ENCODE measurements around the gene PCDH15. TPM values are rescaled to one million over a fixed set of nuclear protein-coding genes. Genes with fewer than 3 reads are reported as not detected.
A peak's percentile ranks its signal among the peaks of the same experiment; 100 is the strongest.

PCDH15 gene
- total and polyA plus RNA-seq, 4 donors: 20.7 to 46.8 (median 39.1) TPM

- Histone ChIP-seq H3K9me3 (ENCODE audit: control insufficient read depth, insufficient read depth, low read length) (no peaks in the 10 kb centered on the region), H3K27me3 (ENCODE audit: control insufficient read depth, insufficient read depth, low read length) (no peaks in the 10 kb centered on the region), H3K4me3 (ENCODE audit: low read depth, low read length) (no peak overlapping the region), H3K4me1 (ENCODE audit: control insufficient read depth, insufficient read depth, low read length) (no peaks in the 10 kb centered on the region), H3K27ac (ENCODE audit: low read depth, low read length) (no peak overlapping the region), H3K36me3 (ENCODE audit: control insufficient read depth, insufficient read depth, low read length) (no peaks in the 10 kb centered on the region)
- no CpG with 5 or more reads among the region's 1 CpG for whole genome bisulfite sequencing (ENCODE audit: insufficient coverage)
- DNase-seq (ENCODE audit: low read depth in 4 of 6, low spot score in 6 of 6): no peak
These were observed 330.8 kb downstream of the PCDH15 start for GRCh38 chr10:54470324-54470631.

- no peaks in the 10 kb centered on the region for H3K27me3 ChIP-seq (ENCODE audit: control insufficient read depth, insufficient read depth, low read length)
- no peaks in the 10 kb centered on the region for H3K9me3 ChIP-seq (ENCODE audit: control insufficient read depth, insufficient read depth, low read length)
- no peak for DNase-seq (ENCODE audit: low read depth in 4 of 6, low spot score in 6 of 6)
- no peak overlapping the region for H3K27ac ChIP-seq (ENCODE audit: low read depth, low read length)
- H3K4me3 ChIP-seq (ENCODE audit: low read depth, low read length): no peak overlapping the region
- no peaks in the 10 kb centered on the region for H3K36me3 ChIP-seq (ENCODE audit: control insufficient read depth, insufficient read depth, low read length)
- WGBS (ENCODE audit: insufficient coverage): 91% methylated on average over 8 of the region's 8 CpGs
- no peaks in the 10 kb centered on the region for H3K4me1 ChIP-seq (ENCODE audit: control insufficient read depth, insufficient read depth, low read length)
These were observed 331.3 kb downstream of the PCDH15 start for GRCh38 chr10:54469587-54470323.

DNA sequence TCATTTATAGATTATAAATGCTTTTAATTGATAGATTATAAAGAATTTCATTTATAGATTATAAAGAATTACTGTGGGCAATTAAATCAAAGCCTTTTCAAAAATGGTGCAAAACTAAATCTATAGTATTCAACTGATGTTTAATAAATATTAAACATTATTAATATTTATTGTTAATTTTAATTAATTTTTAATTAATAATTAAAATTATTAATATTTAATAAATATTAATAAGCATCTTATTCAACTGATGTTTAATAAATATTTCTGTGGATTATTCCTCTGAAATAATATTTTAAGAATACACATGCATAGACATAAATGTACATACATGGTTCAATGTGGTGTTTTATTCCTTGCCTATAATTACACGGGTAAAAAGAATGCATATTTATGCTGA is 346.8 kb downstream of the PCDH15 start:
- Histone ChIP-seq H3K9me3 (ENCODE audit: control insufficient read depth, insufficient read depth, low read length) (no peaks in the 10 kb centered on the region), H3K4me1 (ENCODE audit: control insufficient read depth, insufficient read depth, low read length) (no peaks in the 10 kb centered on the region), H3K27me3 (ENCODE audit: control insufficient read depth, insufficient read depth, low read length) (no peaks in the 10 kb centered on the region), H3K36me3 (ENCODE audit: control insufficient read depth, insufficient read depth, low read length) (no peaks in the 10 kb centered on the region), H3K27ac (ENCODE audit: low read depth, low read length) (no peak overlapping the region), H3K4me3 (ENCODE audit: low read depth, low read length) (no peak overlapping the region)
- DNase-seq (ENCODE audit: low read depth in 4 of 6, low spot score in 6 of 6): no peak
- WGBS (ENCODE audit: insufficient coverage): no CpG with 5 or more reads among the region's 1 CpG

- no peaks in the 10 kb centered on the region for H3K9me3 ChIP-seq (ENCODE audit: control insufficient read depth, insufficient read depth, low read length)
- no CpG with 5 or more reads among the region's 1 CpG for WGBS (ENCODE audit: insufficient coverage)
- H3K27ac ChIP-seq (ENCODE audit: low read depth, low read length): no peak overlapping the region
- H3K4me3 ChIP-seq (ENCODE audit: low read depth, low read length): no peak overlapping the region
- DNase-seq (ENCODE audit: low read depth in 4 of 6, low spot score in 6 of 6): no peak
- H3K4me1 ChIP-seq (ENCODE audit: control insufficient read depth, insufficient read depth, low read length): no peaks in the 10 kb centered on the region
- no peaks in the 10 kb centered on the region for H3K27me3 ChIP-seq (ENCODE audit: control insufficient read depth, insufficient read depth, low read length)
- H3K36me3 ChIP-seq (ENCODE audit: control insufficient read depth, insufficient read depth, low read length): no peaks in the 10 kb centered on the region
These were observed 352.0 kb downstream of the PCDH15 start for GRCh38 chr10:54449056-54449455.

DNA sequence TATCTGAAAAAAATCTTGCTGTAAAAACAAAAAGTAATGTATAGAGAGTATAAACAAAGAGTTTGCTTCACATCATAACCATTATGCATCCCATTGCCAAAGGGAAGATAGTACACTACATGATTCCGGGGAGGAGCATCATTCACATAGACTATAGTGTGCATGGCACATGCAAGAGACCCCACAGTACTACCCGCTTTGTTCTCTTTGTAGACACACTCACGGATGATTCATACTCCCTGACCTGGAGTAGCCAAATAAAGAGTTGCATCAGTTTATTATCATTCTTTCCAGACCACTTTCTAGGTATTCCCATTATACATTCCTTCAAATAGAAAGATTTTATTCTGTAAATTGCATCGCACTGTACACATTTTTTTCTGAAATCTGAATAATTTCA is 356.9 kb downstream of the PCDH15 start:
- no peaks in the 10 kb centered on the region for H3K27me3 ChIP-seq (ENCODE audit: control insufficient read depth, insufficient read depth, low read length)
- H3K4me3 ChIP-seq (ENCODE audit: low read depth, low read length): no peak overlapping the region
- H3K36me3 ChIP-seq (ENCODE audit: control insufficient read depth, insufficient read depth, low read length): no peaks in the 10 kb centered on the region
- 64% methylated on average over 3 of the region's 4 CpGs for WGBS (ENCODE audit: insufficient coverage)
- no peaks in the 10 kb centered on the region for H3K9me3 ChIP-seq (ENCODE audit: control insufficient read depth, insufficient read depth, low read length)
- H3K27ac ChIP-seq (ENCODE audit: low read depth, low read length): no peak overlapping the region
- no peaks in the 10 kb centered on the region for H3K4me1 ChIP-seq (ENCODE audit: control insufficient read depth, insufficient read depth, low read length)
- no peak for DNase-seq (ENCODE audit: low read depth in 4 of 6, low spot score in 6 of 6)

GRCh38 chr10:54441275-54441674 is 359.8 kb downstream of the PCDH15 start:
- no CpG with 5 or more reads among the region's 2 CpGs for WGBS (ENCODE audit: insufficient coverage)
- Histone ChIP-seq H3K27ac (ENCODE audit: low read depth, low read length) (no peak overlapping the region), H3K4me3 (ENCODE audit: low read depth, low read length) (no peak overlapping the region), H3K4me1 (ENCODE audit: control insufficient read depth, insufficient read depth, low read length) (no peaks in the 10 kb centered on the region), H3K27me3 (ENCODE audit: control insufficient read depth, insufficient read depth, low read length) (no peaks in the 10 kb centered on the region), H3K9me3 (ENCODE audit: control insufficient read depth, insufficient read depth, low read length) (no peaks in the 10 kb centered on the region), H3K36me3 (ENCODE audit: control insufficient read depth, insufficient read depth, low read length) (no peaks in the 10 kb centered on the region)
- DNase-seq (ENCODE audit: low read depth in 4 of 6, low spot score in 6 of 6): no peak

- Histone ChIP-seq H3K27ac (ENCODE audit: low read depth, low read length) (no peak overlapping the region), H3K4me1 (ENCODE audit: control insufficient read depth, insufficient read depth, low read length) (no peaks in the 10 kb centered on the region), H3K9me3 (ENCODE audit: control insufficient read depth, insufficient read depth, low read length) (no peaks in the 10 kb centered on the region), H3K4me3 (ENCODE audit: low read depth, low read length) (no peak overlapping the region), H3K36me3 (ENCODE audit: control insufficient read depth, insufficient read depth, low read length) (no peaks in the 10 kb centered on the region), H3K27me3 (ENCODE audit: control insufficient read depth, insufficient read depth, low read length) (no peaks in the 10 kb centered on the region)
- DNase-seq (ENCODE audit: low read depth in 4 of 6, low spot score in 6 of 6): no peak
These were observed 366.2 kb downstream of the PCDH15 start for GRCh38 chr10:54434782-54435181.

DNA sequence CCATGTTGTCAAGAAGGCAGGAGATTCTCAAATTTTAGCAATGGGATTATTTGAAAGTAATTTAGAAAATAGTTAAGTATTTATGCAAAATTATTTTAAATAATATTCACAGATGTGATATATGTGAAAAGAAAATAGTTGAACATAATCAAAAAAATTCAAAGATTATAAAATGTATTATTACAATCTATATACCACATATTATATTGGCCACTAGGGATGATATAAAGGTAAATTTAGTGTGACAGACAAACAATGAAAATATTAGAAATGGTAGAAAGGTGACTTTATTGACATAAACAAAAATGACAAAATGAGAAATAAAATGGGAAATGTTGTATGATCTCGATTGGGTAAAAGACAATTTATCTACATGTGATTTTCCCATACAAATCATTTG is 385.5 kb downstream of the PCDH15 start:
- Histone ChIP-seq H3K27me3 (ENCODE audit: control insufficient read depth, insufficient read depth, low read length) (no peaks in the 10 kb centered on the region), H3K4me1 (ENCODE audit: control insufficient read depth, insufficient read depth, low read length) (no peaks in the 10 kb centered on the region), H3K36me3 (ENCODE audit: control insufficient read depth, insufficient read depth, low read length) (no peaks in the 10 kb centered on the region), H3K27ac (ENCODE audit: low read depth, low read length) (no peak overlapping the region), H3K9me3 (ENCODE audit: control insufficient read depth, insufficient read depth, low read length) (no peaks in the 10 kb centered on the region), H3K4me3 (ENCODE audit: low read depth, low read length) (no peak overlapping the region)
- WGBS (ENCODE audit: insufficient coverage): no CpG with 5 or more reads among the region's 1 CpG
- no peak for DNase-seq (ENCODE audit: low read depth in 4 of 6, low spot score in 6 of 6)

DNA sequence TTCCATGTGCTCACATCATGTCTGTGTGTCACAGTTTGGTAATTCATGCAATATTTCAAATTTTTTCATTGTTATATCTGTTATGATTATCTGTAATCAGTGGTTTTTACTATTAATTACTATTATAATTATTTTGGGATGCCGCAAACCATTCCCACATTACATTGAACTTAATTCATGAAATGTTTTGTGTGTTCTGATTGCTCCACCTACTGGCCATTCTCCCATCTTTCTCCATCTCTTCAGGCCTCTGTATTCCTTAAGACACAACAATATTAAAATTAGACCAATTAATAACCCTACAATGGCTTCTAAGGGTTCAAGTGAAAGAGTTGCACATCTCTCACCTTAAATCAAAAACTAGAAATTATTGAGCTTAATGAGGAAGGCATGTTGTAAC is 398.5 kb downstream of the PCDH15 start:
- Histone ChIP-seq H3K36me3 (ENCODE audit: control insufficient read depth, insufficient read depth, low read length) (no peaks in the 10 kb centered on the region), H3K4me3 (ENCODE audit: low read depth, low read length) (no peak overlapping the region), H3K27me3 (ENCODE audit: control insufficient read depth, insufficient read depth, low read length) (no peaks in the 10 kb centered on the region), H3K27ac (ENCODE audit: low read depth, low read length) (no peak overlapping the region), H3K4me1 (ENCODE audit: control insufficient read depth, insufficient read depth, low read length) (no peaks in the 10 kb centered on the region), H3K9me3 (ENCODE audit: control insufficient read depth, insufficient read depth, low read length) (no peaks in the 10 kb centered on the region)
- WGBS (ENCODE audit: insufficient coverage): no CpG with 5 or more reads among the region's 1 CpG
- DNase-seq (ENCODE audit: low read depth in 4 of 6, low spot score in 6 of 6): peak in 3 of 6 donors; percentile 2 to 79 (median 41)

DNA sequence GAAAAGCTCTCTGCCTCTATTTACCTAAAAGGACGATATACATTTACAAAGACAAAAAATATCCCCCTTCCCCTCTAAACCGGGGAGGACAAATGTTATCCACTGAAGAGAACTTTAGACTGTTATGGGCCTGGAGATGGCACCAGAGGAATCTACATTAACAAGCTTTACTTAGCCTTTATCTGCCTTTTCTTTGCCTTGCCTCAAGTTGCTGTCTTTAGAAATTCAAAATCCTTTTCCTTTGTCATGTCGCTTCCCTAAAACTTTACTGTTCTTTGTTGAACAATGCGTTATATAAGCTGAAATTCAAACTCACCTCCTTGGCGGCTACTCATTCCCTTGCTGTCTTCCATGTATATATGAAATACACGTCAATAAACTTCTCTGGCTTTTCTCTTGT is 405.0 kb downstream of the PCDH15 start:
- Histone ChIP-seq H3K27ac (ENCODE audit: low read depth, low read length) (no peak overlapping the region), H3K36me3 (ENCODE audit: control insufficient read depth, insufficient read depth, low read length) (no peaks in the 10 kb centered on the region), H3K27me3 (ENCODE audit: control insufficient read depth, insufficient read depth, low read length) (no peaks in the 10 kb centered on the region), H3K4me1 (ENCODE audit: control insufficient read depth, insufficient read depth, low read length) (no peaks in the 10 kb centered on the region), H3K9me3 (ENCODE audit: control insufficient read depth, insufficient read depth, low read length) (no peaks in the 10 kb centered on the region), H3K4me3 (ENCODE audit: low read depth, low read length) (no peak overlapping the region)
- WGBS (ENCODE audit: insufficient coverage): 57% methylated on average over 3 of the region's 6 CpGs
- DNase-seq (ENCODE audit: low read depth in 4 of 6, low spot score in 6 of 6): no peak

All from spinal cord (tissue), 10 donors.